ENCODE measurements around the gene PPIE.
"Not testable (repeated sequence)": the region's sequence is repeated elsewhere in the genome, so short reads cannot be mapped to it uniquely, and the experiment has no call there.

PPIE gene

DNA sequence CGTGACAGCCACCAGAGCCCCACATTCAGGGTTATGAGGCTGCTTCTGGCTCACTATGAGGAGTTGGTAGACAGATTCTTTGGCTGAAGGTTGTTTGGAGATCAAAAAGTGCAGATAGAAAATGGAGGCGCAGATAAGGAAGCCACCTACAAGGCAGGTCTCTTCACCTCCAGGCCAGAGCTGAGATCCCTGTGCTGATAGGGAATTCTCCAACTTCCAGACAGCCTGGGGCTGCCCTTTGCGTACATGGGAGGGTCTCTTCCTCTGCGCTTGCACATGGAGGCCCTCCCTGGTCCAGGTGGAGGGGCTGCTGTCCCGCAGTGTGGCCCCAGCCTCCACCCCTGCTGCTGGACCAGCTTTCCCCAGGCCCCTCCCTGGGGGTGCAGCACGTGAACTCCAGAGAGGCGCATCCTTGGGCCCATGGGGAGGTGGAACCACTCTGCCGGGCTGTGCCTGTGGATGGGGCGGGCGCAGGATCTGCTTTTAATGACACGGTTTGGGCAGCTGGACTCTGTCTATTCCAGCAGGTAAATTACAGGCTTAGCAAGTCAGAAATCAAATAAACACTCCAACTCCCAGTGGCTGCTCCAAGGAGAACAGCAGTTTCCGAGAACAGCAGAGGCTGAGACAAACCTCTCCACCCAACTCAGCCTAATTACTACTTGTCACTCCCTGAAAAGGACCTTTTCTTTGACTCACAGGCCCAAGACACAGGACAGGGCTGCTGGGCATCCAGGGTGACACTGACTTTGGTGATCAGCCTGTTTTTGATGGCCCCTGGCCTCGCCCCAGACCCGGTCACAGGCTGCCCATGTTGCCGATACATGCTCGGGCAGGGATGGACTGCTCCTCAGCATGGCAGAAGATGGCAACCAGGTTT, 20.1 kb downstream of the PPIE start:
- FAIRE-seq: no peak

GRCh38 chr1:39759436-39759726, 20.7 kb downstream of the PPIE start:
- no peak for FAIRE-seq

DNA sequence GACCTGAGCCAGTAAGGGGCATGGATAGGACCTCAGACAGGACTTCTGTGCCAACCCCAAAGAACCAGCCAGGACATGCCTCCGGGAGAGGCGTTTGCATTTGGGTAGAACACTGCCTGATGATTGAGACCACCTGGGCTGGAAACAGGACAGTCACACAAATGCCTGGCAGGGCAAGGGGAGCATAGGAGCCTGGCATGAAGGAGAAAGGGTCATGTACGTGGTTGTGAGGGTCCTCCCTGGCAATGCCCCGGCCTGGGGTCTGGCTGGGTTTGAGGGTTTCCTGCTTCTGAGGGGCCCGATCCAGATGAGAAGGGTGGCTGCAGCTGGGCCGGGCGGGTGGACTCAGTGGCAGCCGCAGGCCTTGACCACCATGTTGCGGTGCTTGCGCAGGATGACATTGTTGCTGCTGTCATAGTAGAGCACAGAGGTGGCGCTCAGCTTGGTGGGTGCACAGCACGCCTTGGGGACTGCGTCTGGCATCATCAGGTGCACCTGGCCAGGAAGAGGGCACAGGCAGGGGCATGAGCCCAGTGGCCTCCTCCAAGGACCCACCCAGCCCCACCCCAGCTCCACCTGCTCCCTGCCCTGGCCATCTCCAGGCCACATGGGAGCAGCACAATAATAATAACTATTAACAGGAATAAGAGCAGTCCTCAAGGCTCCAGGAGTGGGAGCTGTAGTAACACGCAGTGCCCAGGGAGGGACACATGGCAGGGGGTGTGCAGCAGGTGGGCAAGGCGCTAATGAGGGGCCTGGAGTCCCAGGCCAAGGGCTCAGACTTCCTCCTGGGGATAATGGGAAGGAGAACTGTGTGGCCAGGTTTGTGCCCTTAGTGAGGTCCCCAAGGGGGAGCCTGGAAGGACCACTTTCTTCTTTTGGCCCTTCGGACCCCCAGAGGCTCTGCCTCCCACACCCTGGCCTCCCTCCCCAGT, 21.7 kb downstream of the PPIE start:
- FAIRE-seq: no peak

- FAIRE-seq: no peak
Measured at GRCh38 chr1:39761016-39761415, 22.3 kb downstream of the PPIE start.

- FAIRE-seq: no peak
Measured at GRCh38 chr1:39761557-39762260, 23.0 kb downstream of the PPIE start.

- FAIRE-seq: no peak
Measured at GRCh38 chr1:39762550-39763540, 24.2 kb downstream of the PPIE start.

DNA sequence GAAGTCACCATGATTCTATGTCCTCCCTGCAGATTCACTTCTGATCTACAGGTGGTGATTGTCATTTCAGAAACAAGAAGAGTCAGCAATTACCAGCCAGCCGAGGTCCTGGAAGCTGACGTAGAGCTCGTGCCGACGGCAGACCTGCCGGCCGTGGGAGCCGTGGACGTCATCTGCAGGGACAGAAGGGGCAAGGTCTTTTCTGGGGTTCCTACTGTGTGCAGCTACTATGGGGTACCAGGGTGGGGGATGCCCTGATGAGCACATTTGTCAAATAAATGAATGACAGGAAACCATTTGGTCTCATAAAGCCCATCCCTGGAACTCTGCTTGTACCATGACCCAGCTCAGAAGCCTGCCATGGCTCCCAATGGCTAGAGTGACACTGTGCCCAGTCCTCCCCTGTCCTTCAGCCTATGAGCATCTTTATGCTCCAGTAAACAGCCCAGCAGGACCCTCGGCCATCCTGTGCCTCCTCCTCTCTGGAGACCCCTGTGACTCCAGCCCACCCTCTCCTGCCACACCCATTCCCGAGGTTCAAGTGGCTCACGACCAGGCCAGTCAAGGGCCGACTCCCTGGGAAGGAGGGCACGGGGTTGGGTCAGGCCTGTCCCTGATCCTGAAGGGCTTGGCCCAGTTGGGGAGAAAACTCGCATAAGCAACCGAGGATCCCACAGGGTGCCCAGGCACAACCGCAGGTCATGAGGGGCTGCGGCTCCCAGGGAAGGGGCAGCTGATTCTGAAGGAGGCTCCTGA, 25.1 kb downstream of the PPIE start:
- not testable (repeated sequence) for FAIRE-seq

- not testable (repeated sequence) for FAIRE-seq
Measured at GRCh38 chr1:39764512-39764911, 25.8 kb downstream of the PPIE start.

DNA sequence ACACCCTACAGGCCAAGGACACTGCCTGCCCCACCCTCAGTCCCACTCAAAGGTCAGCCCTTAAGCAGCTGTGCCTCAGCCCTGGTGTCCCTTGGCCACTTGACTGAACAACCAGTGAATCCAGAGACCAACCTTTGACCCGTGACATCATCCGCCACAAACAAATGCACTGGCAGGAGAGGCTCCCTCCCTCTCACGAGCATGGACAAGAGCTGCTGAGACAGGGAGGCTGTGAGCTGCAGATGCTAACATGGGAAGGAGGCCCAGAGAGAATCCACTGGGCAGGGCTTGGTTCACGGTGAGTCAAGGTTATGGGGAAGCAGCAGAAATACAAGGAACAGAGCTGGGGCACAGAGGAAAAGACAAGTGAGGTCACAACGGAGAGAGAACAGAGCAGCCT, 27.8 kb downstream of the PPIE start:
- FAIRE-seq: not testable (repeated sequence)

GRCh38 chr1:39769502-39769901, 30.8 kb downstream of the PPIE start:
- FAIRE-seq: not testable (repeated sequence)

DNA sequence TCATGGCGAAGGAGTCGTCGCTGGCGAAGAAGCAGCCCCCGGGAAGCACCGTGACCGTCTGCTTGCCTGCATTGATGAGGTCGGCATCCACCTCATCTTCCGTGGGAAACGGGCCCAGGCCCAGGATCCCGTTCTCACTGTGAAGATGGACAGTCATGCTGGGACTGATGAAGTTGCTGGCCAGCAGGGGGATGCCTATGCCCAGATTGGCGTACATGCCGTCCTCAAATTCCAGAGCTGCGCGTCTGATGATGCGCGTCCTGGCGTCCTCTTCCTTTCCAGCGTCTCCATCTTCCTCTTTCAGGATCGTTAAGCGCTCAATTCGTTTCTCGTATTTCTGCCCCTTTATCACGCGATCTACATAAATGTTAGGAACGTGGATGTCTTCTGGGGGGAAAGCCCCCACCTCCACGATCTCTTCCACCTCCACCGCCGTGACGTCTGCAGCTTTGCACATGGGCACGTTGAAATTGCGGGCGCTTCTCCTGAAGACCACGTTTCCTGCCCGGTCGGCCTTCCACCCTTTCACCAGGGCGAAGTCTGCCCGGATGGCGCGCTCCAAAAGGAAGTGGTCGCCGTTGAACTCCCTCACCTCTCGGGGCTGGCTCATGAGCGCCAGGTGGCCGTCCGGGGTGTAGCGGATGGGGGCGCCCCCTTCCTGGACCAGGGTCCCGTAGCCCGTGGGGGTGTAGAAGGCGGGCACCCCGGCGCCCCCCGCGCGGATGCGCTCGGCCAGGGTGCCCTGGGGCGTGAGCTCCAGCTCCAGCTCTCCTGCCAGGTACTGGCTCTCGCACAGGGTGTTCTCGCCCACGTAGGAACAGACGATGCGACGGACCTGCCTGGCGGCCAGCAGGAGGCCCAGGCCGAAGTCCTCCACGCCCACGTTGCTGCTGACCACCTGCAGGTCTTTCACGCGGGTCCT, 31.7 kb downstream of the PPIE start:
- FAIRE-seq: not testable (repeated sequence)

DNA sequence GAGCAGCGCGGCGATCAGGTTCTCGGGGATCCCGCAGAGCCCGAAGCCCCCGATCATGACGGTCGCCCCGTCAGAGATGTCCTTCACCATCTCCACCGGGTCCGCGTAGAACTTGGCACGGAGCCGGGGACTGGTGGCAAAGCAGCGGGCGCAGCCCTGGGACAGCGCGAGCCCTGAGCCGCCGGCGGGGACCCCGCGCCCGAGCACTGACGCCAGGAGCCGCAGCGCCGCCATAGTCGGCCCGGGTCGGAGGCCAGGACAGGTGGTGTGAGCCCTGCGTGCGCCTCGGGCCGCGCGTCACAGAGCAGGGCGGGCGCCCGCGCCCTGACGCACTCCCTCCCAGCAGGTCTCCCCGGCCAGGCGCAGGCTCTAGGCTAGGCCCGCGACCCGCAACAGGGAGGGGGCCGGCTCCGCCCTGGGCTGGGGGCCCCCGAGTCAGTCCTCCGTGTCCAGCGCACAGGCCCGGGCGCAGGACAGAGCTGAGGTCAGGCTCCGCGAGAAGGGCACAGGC, 32.4 kb downstream of the PPIE start, which contains the start of gene OXCT2:
TSS of gene OXCT2 (minus strand) at position 327 of the 511 bp plus-strand sequence. CDS start at position 234, 93 bp downstream.
- FAIRE-seq: not testable (repeated sequence)

- FAIRE-seq: not testable (repeated sequence)
Measured at GRCh38 chr1:39773369-39773979, 34.8 kb downstream of the PPIE start.

DNA sequence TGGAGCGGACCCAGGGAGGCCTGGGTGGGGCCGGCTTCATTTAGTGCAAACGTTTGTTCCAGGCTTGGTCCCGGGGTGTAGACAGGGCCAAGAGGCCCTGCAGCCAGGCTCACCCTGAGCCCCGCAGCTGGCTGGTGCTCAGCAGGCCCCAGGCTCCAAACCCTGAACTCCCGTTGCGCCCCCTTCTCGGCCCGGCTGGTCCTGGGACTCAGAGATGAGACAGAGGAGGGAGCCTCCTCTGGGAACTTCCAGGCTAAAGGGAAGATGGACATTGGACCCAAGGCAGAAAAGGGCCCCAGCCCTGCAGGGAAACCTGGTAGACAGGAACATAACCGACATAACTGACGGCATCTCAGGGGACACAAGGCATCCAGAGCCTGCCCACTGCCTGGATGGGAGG, 36.5 kb downstream of the PPIE start:
- not testable (repeated sequence) for FAIRE-seq

DNA sequence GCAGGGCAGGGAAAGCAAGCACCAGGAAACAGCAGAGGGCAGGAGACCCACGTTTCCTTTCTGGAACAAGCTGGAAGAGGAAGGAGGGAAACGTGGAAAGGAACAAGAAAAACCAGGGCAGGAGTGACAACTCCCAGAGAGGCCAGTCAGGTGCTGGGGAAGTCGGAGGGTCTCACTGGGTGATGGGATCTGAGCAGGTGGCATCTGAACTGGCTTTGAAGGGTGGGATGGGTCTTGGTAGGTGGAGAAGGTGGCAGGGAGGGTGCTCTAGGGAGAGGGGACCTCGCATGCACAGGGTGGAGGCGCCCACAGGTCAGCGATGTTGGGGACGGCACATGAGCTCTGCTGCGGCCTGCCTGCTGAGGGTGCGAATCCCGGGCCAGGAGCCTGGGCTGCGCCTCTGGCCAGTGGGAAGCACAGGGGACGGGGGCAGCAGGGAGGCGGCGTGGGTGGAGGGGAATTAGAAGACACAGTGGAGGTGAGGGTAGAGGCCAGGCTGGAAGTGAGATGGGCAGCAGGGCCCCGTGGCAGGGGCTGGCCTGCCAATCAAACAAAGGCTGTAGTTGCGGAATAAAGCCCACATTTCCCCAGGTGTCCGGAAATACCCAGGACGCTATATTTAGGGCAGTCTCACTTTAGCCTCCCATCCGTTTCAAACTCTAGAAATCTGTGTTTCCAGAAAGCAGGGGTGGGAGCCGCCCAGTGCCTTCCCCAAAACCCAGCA, 37.2 kb downstream of the PPIE start:
- not testable (repeated sequence) for FAIRE-seq

DNA sequence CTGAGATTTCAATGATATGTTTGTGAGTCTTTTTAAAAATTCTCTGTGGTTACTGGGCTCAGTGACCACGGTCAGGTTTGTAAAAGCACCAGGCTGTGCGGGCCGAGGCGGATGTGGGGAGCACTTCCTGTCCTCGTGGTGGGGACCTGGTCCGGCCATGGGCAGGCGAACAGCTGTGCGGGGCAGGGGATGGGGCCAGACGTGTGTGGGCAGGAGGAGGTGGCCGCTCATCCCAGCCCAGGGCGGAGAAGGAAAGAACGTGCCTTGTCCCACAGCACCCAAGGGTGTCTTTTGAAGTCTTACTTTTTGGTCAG, 37.7 kb downstream of the PPIE start:
- no peak for FAIRE-seq

GRCh38 chr1:39776886-39777285, 38.2 kb downstream of the PPIE start:
- FAIRE-seq: no peak

GRCh38 chr1:39777306-39777705, 38.6 kb downstream of the PPIE start:
- no peak for FAIRE-seq
